Activated B cell treated with CpG ODN at 0.5 μM for 24 hours (primary cell): ENCODE measurements around the gene ASTN2. TPM values are rescaled to one million over a fixed set of nuclear protein-coding genes. Genes with fewer than 3 reads are reported as not detected.

ENCODE experiments used
- ATAC-seq: fragments of 200-7000 bp; cut with Tn5 transposase; one replicate; pipeline ENCODE4 v1.10.0; 2021; ENCODE audit warnings: low read depth, mild to moderate bottlenecking, moderate library complexity
- CTCF ChIA-PET: fragments of 350-600 bp; sonication (Branson Sonifier 250); formaldehyde crosslinking; loops from one replicate; lab custom pipeline; 2021; ENCODE audit warnings: antibody characterized with exemption; lab: Charles Lee
- POLR2A ChIA-PET: fragments of 350-600 bp; sonication (Branson Sonifier 250); formaldehyde crosslinking; loops from one replicate; lab custom pipeline; 2021; ENCODE audit warnings: antibody characterized with exemption; lab: Charles Lee
- DNase-seq: peaks from one replicate; pipeline ENCODE4 v3.0.0; 2022
- H3K27ac Mint-ChIP-seq: one replicate; pipeline ENCODE4 v1.8.0; 2020; ENCODE audit warnings: mixed read lengths
- H3K27me3 Mint-ChIP-seq: one replicate; pipeline ENCODE4 v1.8.0; 2021; ENCODE audit warnings: mixed read lengths
- H3K36me3 Mint-ChIP-seq: one replicate; pipeline ENCODE4 v1.8.0; 2021; ENCODE audit warnings: low read depth, mixed read lengths
- H3K4me1 Mint-ChIP-seq: one replicate; pipeline ENCODE4 v1.8.0; 2021; ENCODE audit warnings: mixed read lengths
- H3K4me3 Mint-ChIP-seq: one replicate; pipeline ENCODE4 v1.8.0; 2020; ENCODE audit warnings: mild to moderate bottlenecking, mixed read lengths
- H3K9me3 Mint-ChIP-seq: one replicate; pipeline ENCODE4 v1.8.0; 2020; ENCODE audit warnings: mixed read lengths
- CTCF ChIP-seq: fragments of 200-600 bp; IDR thresholded peaks from one replicate; pipeline ENCODE4 v1.8.0; 2022; ENCODE audit warnings: antibody characterized with exemption, mild to moderate bottlenecking
- intact Hi-C: fragments of 100-400 bp; cut with micrococcal nuclease; formaldehyde crosslinking; loops from one replicate; pipeline ENCODE4 v1.15.1; 2024
- total RNA-seq: library from RNA; stranded (reverse); gene quantifications from 2 replicates; pipeline ENCODE4 v1.2.3, GENCODE V29; 2022

Gene ASTN2
- total RNA-seq, 1 donor from 2014 or later: 2.3 TPM

DNA sequence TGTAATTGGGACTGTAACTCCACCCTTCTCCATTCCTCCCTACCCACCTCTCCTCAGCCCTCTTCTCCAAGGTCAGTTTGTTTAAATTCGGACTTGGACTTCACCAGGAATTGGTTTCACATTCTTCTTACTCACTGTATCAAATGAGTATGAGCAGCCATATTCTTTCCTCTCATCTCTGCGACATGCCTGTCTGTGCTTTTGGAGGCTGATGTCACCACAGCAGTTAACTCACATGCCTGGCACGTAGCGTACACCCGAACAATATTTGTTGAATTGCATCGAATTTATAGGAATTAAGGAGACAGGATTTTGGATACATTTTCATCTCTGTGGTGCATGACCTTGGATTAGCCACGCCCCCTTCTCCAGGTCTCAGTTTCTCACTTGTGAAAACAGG lies 291.1 kb downstream of the ASTN2 start:
- H3K27me3 Mint-ChIP-seq: no peaks in the 10 kb centered on the region
- no peaks in the 10 kb centered on the region for H3K36me3 Mint-ChIP-seq
- H3K27ac Mint-ChIP-seq: no peak overlapping the region
- intact Hi-C loops: no loop called here
- peaks cover 2% of the 10 kb centered on the region for H3K9me3 Mint-ChIP-seq
- DNase-seq (no peak), ATAC-seq (no peak)
- CTCF ChIA-PET: no interaction called here
- H3K4me3 Mint-ChIP-seq: no peak overlapping the region
- no peaks in the 10 kb centered on the region for H3K4me1 Mint-ChIP-seq
- TF ChIP-seq CTCF: no peak
- POLR2A ChIA-PET: no interaction called here

- Mint-ChIP-seq H3K4me1 (no peaks in the 10 kb centered on the region), H3K36me3 (no peaks in the 10 kb centered on the region), H3K27ac (no peak overlapping the region), H3K27me3 (no peaks in the 10 kb centered on the region), H3K4me3 (no peak overlapping the region), H3K9me3 (peaks cover 2% of the 10 kb centered on the region)
- ChIA-PET POLR2A (no interaction called here), CTCF (no interaction called here)
- DNase-seq: no peak
- no peak for ATAC-seq
- no peak for TF ChIP-seq CTCF
- intact Hi-C loops: no loop called here
These were observed 291.9 kb downstream of the ASTN2 start for GRCh38 chr9:117122953-117123352.

DNA sequence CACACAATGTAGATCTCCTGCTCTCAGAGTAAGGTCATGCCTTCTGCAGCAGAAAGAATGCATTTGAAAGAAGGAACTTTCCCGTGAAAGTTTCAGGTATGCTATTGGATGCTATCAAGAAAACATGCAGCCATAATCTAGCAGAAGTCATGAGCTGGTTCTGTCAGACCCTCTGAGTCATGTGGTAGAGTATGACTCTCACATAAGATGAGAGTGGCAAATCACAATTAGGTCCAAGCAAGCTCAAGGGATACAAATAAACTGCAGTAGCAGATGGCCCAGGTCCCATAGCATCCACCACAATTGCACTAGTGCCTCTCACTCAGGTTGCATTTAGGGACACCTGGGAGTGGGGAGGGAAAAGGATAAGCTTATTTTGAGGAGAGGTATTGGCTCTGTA lies 292.8 kb downstream of the ASTN2 start:
- ChIA-PET CTCF (no interaction called here), POLR2A (no interaction called here)
- TF ChIP-seq CTCF: no peak
- no peak overlapping the region for H3K4me3 Mint-ChIP-seq
- DNase-seq: no peak
- peaks cover 2% of the 10 kb centered on the region for H3K9me3 Mint-ChIP-seq
- H3K27ac Mint-ChIP-seq: no peak overlapping the region
- intact Hi-C loops: no loop called here
- H3K36me3 Mint-ChIP-seq: no peaks in the 10 kb centered on the region
- ATAC-seq: no peak
- H3K27me3 Mint-ChIP-seq: no peaks in the 10 kb centered on the region
- H3K4me1 Mint-ChIP-seq: no peaks in the 10 kb centered on the region

- H3K36me3 Mint-ChIP-seq: no peaks in the 10 kb centered on the region
- TF ChIP-seq CTCF: no peak
- no peaks in the 10 kb centered on the region for H3K27me3 Mint-ChIP-seq
- H3K4me1 Mint-ChIP-seq: no peaks in the 10 kb centered on the region
- ChIA-PET CTCF (no interaction called here), POLR2A (no interaction called here)
- no peak overlapping the region for H3K4me3 Mint-ChIP-seq
- no peak for ATAC-seq
- intact Hi-C loops: no loop called here
- H3K27ac Mint-ChIP-seq: no peak overlapping the region
- peaks cover 2% of the 10 kb centered on the region for H3K9me3 Mint-ChIP-seq
- no peak for DNase-seq
These were observed 293.5 kb downstream of the ASTN2 start for GRCh38 chr9:117121316-117121715.

DNA sequence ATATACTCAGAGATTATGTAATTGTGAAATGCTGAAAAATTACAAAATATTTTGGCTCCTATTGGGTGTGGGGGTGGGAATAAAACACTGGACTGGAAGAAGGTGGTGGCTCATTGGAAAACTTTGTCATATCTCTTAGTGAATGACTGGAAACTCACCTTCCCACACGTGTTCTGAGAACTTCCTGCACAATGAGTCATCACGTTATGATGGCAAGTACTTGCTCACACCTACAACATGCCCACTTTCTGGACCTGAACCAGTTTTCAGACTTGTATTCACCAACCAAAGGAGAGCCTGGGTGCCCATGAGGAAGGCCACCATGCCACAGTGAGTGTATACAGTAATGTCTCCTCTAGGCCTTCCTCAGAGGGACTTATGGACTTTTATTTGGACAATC lies 294.8 kb downstream of the ASTN2 start:
- ATAC-seq (no peak), DNase-seq (no peak)
- Mint-ChIP-seq H3K9me3 (peaks cover 2% of the 10 kb centered on the region), H3K4me3 (no peak overlapping the region), H3K27me3 (no peaks in the 10 kb centered on the region), H3K4me1 (no peaks in the 10 kb centered on the region), H3K36me3 (no peaks in the 10 kb centered on the region), H3K27ac (no peak overlapping the region)
- intact Hi-C loops: no loop called here
- ChIA-PET POLR2A (no interaction called here), CTCF (no interaction called here)
- no peak for TF ChIP-seq CTCF
